Psoas muscle (tissue), 8 donors: ENCODE measurements around the gene TLN1. TPM values are rescaled to one million over a fixed set of nuclear protein-coding genes. Genes with fewer than 3 reads are reported as not detected.
A peak's percentile ranks its signal among the peaks of the same experiment; 100 is the strongest.

Experiments used
- ATAC-seq, 4 donors: fragments of 200-7000 bp; cut with Tn5 transposase; one replicate each; pipeline ENCODE4 v1.9.1; 2020; ENCODE audit warnings: moderate library complexity in 3 of 4, mild to moderate bottlenecking in 2 of 4
- DNase-seq, 2 donors: peaks; one replicate each; pipeline ENCODE4 v3.0.0-alpha.2; 2020
- H3K27ac ChIP-seq: fragments of 200-600 bp; one replicate; pipeline ENCODE4 v1.8.0; 2022
- H3K27me3 ChIP-seq, 3 donors: fragments of 200-600 bp in 1 of 3; one replicate each; pipeline versions ENCODE4 v1.6.1 to v1.8.0; 2013 to 2022; ENCODE audit warnings: low read length in 2 of 3, mild to moderate bottlenecking in 2 of 3, moderate library complexity in 1 of 3; ENCODE audit not compliant: insufficient read depth in 3 of 3
- H3K36me3 ChIP-seq, 2 donors: fragments of 200-600 bp in 1 of 2; one replicate each; pipeline versions ENCODE4 v1.6.1 to v1.8.0; 2013 to 2022; ENCODE audit warnings: low read depth in 1 of 2, mild to moderate bottlenecking in 1 of 2, moderate library complexity in 1 of 2; ENCODE audit not compliant: insufficient read depth in 1 of 2
- H3K4me1 ChIP-seq: fragments of 200-600 bp; one replicate; pipeline ENCODE4 v1.8.0; 2022
- H3K4me3 ChIP-seq: fragments of 200-600 bp; one replicate; pipeline ENCODE4 v1.8.0; 2022; ENCODE audit warnings: mild to moderate bottlenecking
- H3K9me3 ChIP-seq: fragments of 200-600 bp; one replicate; pipeline ENCODE4 v1.8.0; 2022
- CTCF ChIP-seq: fragments of 200-600 bp; IDR thresholded peaks from one replicate; pipeline ENCODE4 v1.8.0; 2022; ENCODE audit warnings: antibody characterized with exemption
- WGBS, 3 donors: extraction: QIAGEN DNeasy Blood & Tissue Kit; methylation state at CpG; one replicate each; pipeline versions ENCODE4 v1.1.6 to v1.1.7; 2013; 5-methylcytosine and 5-hydroxymethylcytosine counted together
- intact Hi-C, 2 donors: fragments of 100-400 bp; cut with DNase I; formaldehyde crosslinking; loops; one replicate each; pipeline versions ENCODE4 v1.11.0 to v1.14.2; 2022
- polyA plus RNA-seq, 3 donors: library from polyadenylated mRNA; stranded (reverse); fragments of 200-250 nt; gene quantifications; one replicate each; pipeline ENCODE4 v1.2.3, GENCODE V29; 2013
- total RNA-seq, 4 donors: library from RNA; stranded (reverse); fragmentation: NEBNext Ultra II Directional in 2 of 4; extraction: Animal tissue kit (Norgen Biotek cat#: 25700) in 2 of 4; gene quantifications; one replicate each; pipeline versions ENCODE4 v1.2.1 to v1.2.4, GENCODE V29; 2021 to 2023
- donor health status: healthy with polysubstance abuse.
- donor health status: DM: no; HTN: no; CAD: no; lungs with moderate emphysema.
- donor health status: Bipolar disorder and iron deficiency.
- donor health status: healthy.
- donor health status: DM: yes; HTN: yes; CAD: no.
- donor health status: DM: no; HTN: no; CAD: no.
- donor health status: DM: no; HTN: no; CAD: no.
- donor health status: DM: yes; HTN: yes; CAD: no.

TLN1 gene
- total and polyA plus RNA-seq, 7 donors, result 88.2 to 320 (median 150) TPM

- Histone ChIP-seq H3K36me3 (peaks cover 0 to 44% of the 10 kb centered on the region in 2 donors), H3K4me1 (peaks cover 27% of the 10 kb centered on the region), H3K9me3 (no peaks in the 10 kb centered on the region), H3K27ac (peak overlapping the region; percentile 100), H3K27me3 (no peaks in the 10 kb centered on the region), H3K4me3 (no peak overlapping the region)
- no peak for TF ChIP-seq CTCF
- WGBS, 3 donors, result 33 to 54% (median 35%) methylated on average over 10 of the region's 10 CpGs
- DNase-seq, result no peak
- intact Hi-C loops, result no loop called here
- peak in 2 of 4 donors; percentile 7 to 12 for ATAC-seq
Observed at GRCh38 chr9:35682520-35683315, 49.3 kb downstream of the TLN1 start.

- Histone ChIP-seq H3K4me1 (peaks cover 27% of the 10 kb centered on the region), H3K9me3 (no peaks in the 10 kb centered on the region), H3K4me3 (no peak overlapping the region), H3K27ac (peak overlapping the region; percentile 100), H3K36me3 (peaks cover 0 to 39% of the 10 kb centered on the region in 2 donors), H3K27me3 (no peaks in the 10 kb centered on the region)
- 24 to 37% (median 30%) methylated on average over 6 of the region's 6 CpGs for WGBS, 3 donors
- intact Hi-C loops, result no loop called here
- no peak for DNase-seq
- TF ChIP-seq CTCF, result no peak
- peak; percentile 20 to 51 (median 34) for ATAC-seq
Observed at GRCh38 chr9:35682051-35682450, 49.9 kb downstream of the TLN1 start.

GRCh38 chr9:35681341-35682002, 50.5 kb downstream of the TLN1 start:
- no peak for TF ChIP-seq CTCF
- peaks cover 27% of the 10 kb centered on the region for H3K4me1 ChIP-seq
- intact Hi-C loops, result no loop called here
- peaks cover 0 to 39% of the 10 kb centered on the region in 2 donors for H3K36me3 ChIP-seq
- ATAC-seq, result peak; percentile 18 to 42 (median 25)
- no peaks in the 10 kb centered on the region for H3K27me3 ChIP-seq
- no peaks in the 10 kb centered on the region for H3K9me3 ChIP-seq
- peak overlapping the region; percentile 100 for H3K27ac ChIP-seq
- DNase-seq, result no peak
- H3K4me3 ChIP-seq, result no peak overlapping the region
- WGBS, 3 donors, result 29 to 40% (median 34%) methylated on average over 3 of the region's 3 CpGs

GRCh38 chr9:35680331-35681105, 51.5 kb downstream of the TLN1 start:
- no peak for DNase-seq
- WGBS, 3 donors, result 24 to 38% (median 33%) methylated on average over 15 of the region's 15 CpGs

More at GRCh38 chr9:35680331-35681105, 51.5 kb downstream of the TLN1 start:
- H3K4me3 ChIP-seq, result no peak overlapping the region
- no peaks in the 10 kb centered on the region for H3K9me3 ChIP-seq
- ATAC-seq, result peak; percentile 18 to 31 (median 26)
- H3K36me3 ChIP-seq, result peaks cover 0 to 31% of the 10 kb centered on the region in 2 donors
- H3K27me3 ChIP-seq, result no peaks in the 10 kb centered on the region
- H3K4me1 ChIP-seq, result peaks cover 29% of the 10 kb centered on the region
- intact Hi-C loops, result no loop called here
- H3K27ac ChIP-seq, result peak overlapping the region; percentile 100
- TF ChIP-seq CTCF, result no peak
